Ishikawa (cell line): ENCODE data around the gene CEP104.

Experiments
- CEBPB ChIP-seq: IDR thresholded peaks from 2 replicates; pipeline ENCODE4 v1.6.1; 2012
- CREB1 ChIP-seq: IDR thresholded peaks from 2 replicates; pipeline ENCODE4 v1.6.1; 2012; ENCODE audit warnings: low read depth
- EGR1 ChIP-seq: IDR thresholded peaks from 2 replicates; pipeline ENCODE4 v1.6.1; 2012
- EP300 ChIP-seq: IDR thresholded peaks from 2 replicates; pipeline ENCODE4 v1.6.1; 2012; ENCODE audit warnings: borderline replicate concordance
- FOXM1 ChIP-seq: IDR thresholded peaks from 2 replicates; pipeline ENCODE4 v1.6.1; 2012; ENCODE audit warnings: low read depth, borderline replicate concordance
- MAX ChIP-seq: IDR thresholded peaks from 2 replicates; pipeline ENCODE4 v1.6.1; 2012
- NFIC ChIP-seq: IDR thresholded peaks from 2 replicates; pipeline ENCODE4 v1.6.1; 2012
- RAD21 ChIP-seq: IDR thresholded peaks from 2 replicates; pipeline ENCODE4 v1.6.1; 2012; ENCODE audit warnings: low read depth
- REST ChIP-seq: IDR thresholded peaks from 2 replicates; pipeline ENCODE4 v1.6.1; 2012; ENCODE audit warnings: low read depth, mild to moderate bottlenecking
- TAF1 ChIP-seq: IDR thresholded peaks from 2 replicates; pipeline ENCODE4 v1.6.1; 2012; ENCODE audit warnings: low read depth, mild to moderate bottlenecking
- TCF12 ChIP-seq: IDR thresholded peaks from 2 replicates; pipeline ENCODE4 v1.6.1; 2012; ENCODE audit warnings: low read depth
- TEAD4 ChIP-seq: IDR thresholded peaks from 2 replicates; pipeline ENCODE4 v1.6.1; 2012
- YY1 ChIP-seq: IDR thresholded peaks from 2 replicates; pipeline ENCODE4 v1.6.1; 2012; ENCODE audit warnings: low read depth
- ZBTB7A ChIP-seq: IDR thresholded peaks from 2 replicates; pipeline ENCODE4 v1.6.1; 2012; ENCODE audit warnings: low read depth
- TF ChIP-seq, protein P1 (sequence below): IDR thresholded peaks from 2 replicates; pipeline ENCODE4 v1.6.1; 2012

CEP104 gene

GRCh38 chr1:3904843-3905185 is 47.8 kb upstream of the CEP104 start:
- TF ChIP-seq TAF1, result no peak
- no peak for TF ChIP-seq CEBPB
- TF ChIP-seq ZBTB7A, result no peak
- no peak for TF ChIP-seq EGR1
- TF ChIP-seq RAD21, result no peak

DNA sequence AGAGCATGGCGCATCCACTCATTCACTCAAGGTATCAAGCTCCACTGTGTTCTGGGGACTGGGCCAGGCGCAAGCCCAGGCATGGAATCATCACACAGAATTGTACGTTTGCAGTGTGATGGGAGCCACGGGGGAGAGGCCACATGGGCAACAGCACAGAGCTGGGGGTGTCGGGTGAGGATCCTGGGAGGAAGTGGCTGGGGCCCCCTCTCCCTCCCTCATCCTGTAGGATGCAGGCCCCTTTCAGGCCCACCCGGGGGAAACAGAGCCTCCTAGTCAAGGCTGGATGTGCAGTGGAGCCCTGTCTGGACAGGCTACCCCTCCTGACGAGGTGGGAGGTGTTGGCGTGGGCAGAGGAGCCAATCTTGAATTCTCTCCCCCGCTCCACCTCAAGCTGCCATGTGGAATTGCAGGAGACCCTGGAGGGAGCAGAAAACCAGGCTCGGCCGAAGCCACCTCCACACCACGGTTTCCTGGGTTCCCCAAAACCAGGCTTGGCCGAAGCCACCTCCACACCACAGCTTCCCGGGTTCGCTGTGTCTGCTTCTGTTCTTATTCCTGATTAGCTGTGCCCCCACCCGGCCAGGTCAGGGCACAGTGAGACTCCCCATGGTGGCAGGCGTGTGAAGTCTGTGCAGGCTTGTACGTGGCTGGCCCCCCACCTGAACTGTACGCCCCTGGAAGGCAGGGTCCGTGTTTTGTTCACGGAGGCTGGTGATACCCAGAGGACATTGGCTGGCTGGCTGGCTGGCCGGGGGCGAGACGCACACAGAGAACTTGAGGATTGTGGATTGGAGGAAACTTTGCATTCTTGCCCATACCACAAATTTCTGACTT is 47.2 kb upstream of the CEP104 start:
- TF ChIP-seq FOXM1 (no peak), MAX (no peak), TEAD4 (no peak), CEBPB (no peak), TCF12 (no peak), YY1 (no peak), REST (no peak), ZBTB7A (no peak), RAD21 (no peak), NFIC (no peak), TAF1 (no peak), CREB1 (no peak)
- TF ChIP-seq, protein P1, sequence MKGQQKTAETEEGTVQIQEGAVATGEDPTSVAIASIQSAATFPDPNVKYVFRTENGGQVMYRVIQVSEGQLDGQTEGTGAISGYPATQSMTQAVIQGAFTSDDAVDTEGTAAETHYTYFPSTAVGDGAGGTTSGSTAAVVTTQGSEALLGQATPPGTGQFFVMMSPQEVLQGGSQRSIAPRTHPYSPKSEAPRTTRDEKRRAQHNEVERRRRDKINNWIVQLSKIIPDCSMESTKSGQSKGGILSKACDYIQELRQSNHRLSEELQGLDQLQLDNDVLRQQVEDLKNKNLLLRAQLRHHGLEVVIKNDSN, result no peak

- TF ChIP-seq TCF12, result peak; percentile 63
- no peak for TF ChIP-seq REST
- TF ChIP-seq NFIC, result peak; percentile 89
- TF ChIP-seq, protein P1, result no peak
- TF ChIP-seq RAD21, result no peak
- TF ChIP-seq EP300, result 0 out of 2 replicates have a peak, but pooled peaks have one; percentile 29
- TF ChIP-seq MAX, result 0 out of 2 replicates have a peak, but pooled peaks have one; percentile 28
- peak; percentile 32; the same call in 1 of the 2 replicates for TF ChIP-seq TEAD4
- no peak for TF ChIP-seq FOXM1
- TF ChIP-seq EGR1, result no peak
- TF ChIP-seq CEBPB, result no peak
These were observed 46.4 kb upstream of the CEP104 start for GRCh38 chr1:3903141-3904005.

GRCh38 chr1:3902571-3903091 is 45.6 kb upstream of the CEP104 start:
- no peak for TF ChIP-seq TCF12
- TF ChIP-seq YY1, result no peak
- TF ChIP-seq EGR1, result no peak

GRCh38 chr1:3902111-3902511 is 45.1 kb upstream of the CEP104 start:
- TF ChIP-seq FOXM1, result no peak
- no peak for TF ChIP-seq CREB1
- TF ChIP-seq MAX, result no peak
- no peak for TF ChIP-seq EGR1
- TF ChIP-seq TAF1, result no peak
- TF ChIP-seq NFIC, result no peak
- no peak for TF ChIP-seq TEAD4
- TF ChIP-seq YY1, result no peak
